Mesothelial cell of epicardium (in vitro differentiated cells): ENCODE measurements around the gene SLC25A11. TPM values are rescaled to one million over a fixed set of nuclear protein-coding genes. Genes with fewer than 3 reads are reported as not detected.

ENCODE experiments used
- DNase-seq, 2 experiments: peaks; one replicate each; pipeline ENCODE4 v3.0.0; 2021; ENCODE audit warnings: low spot score in 2 of 2; ENCODE audit not compliant: unreplicated experiment in 2 of 2
- H3K27ac Mint-ChIP-seq: 2 replicates; pipeline ENCODE4 v1.8.0; 2021; ENCODE audit warnings: mixed read lengths
- H3K27me3 Mint-ChIP-seq: 2 replicates; pipeline ENCODE4 v1.8.0; 2021; ENCODE audit warnings: low read depth, mixed read lengths
- H3K36me3 Mint-ChIP-seq: 2 replicates; pipeline ENCODE4 v1.8.0; 2021; ENCODE audit warnings: mixed read lengths
- H3K4me1 Mint-ChIP-seq: 2 replicates; pipeline ENCODE4 v1.8.0; 2021; ENCODE audit warnings: mixed read lengths
- H3K4me3 Mint-ChIP-seq: 2 replicates; pipeline ENCODE4 v1.8.0; 2021; ENCODE audit warnings: mild to moderate bottlenecking, moderate library complexity, mixed read lengths
- H3K9me3 Mint-ChIP-seq: 2 replicates; pipeline ENCODE4 v1.8.0; 2021; ENCODE audit warnings: mixed read lengths
- total RNA-seq: library from RNA; stranded (reverse); gene quantifications from 3 replicates; pipeline ENCODE4 v1.2.1, GENCODE V29; 2021
- TF ChIP-seq, protein P1 (sequence below): fragments of 200-600 bp; sonication (generic); IDR thresholded peaks from one replicate; pipeline ENCODE4 v1.5.0; 2021; ENCODE audit warnings: antibody characterized with exemption; ENCODE audit not compliant: unreplicated experiment

Gene SLC25A11
- total RNA-seq, 1 donor from 2014 or later: 53.9 TPM

- Mint-ChIP-seq H3K9me3 (no peaks in the 10 kb centered on the region), H3K27me3 (no peaks in the 10 kb centered on the region), H3K36me3 (peaks cover 8% of the 10 kb centered on the region), H3K4me3 (no peak overlapping the region), H3K4me1 (peaks cover 13% of the 10 kb centered on the region), H3K27ac (no peak overlapping the region)
- TF ChIP-seq, protein P1, sequence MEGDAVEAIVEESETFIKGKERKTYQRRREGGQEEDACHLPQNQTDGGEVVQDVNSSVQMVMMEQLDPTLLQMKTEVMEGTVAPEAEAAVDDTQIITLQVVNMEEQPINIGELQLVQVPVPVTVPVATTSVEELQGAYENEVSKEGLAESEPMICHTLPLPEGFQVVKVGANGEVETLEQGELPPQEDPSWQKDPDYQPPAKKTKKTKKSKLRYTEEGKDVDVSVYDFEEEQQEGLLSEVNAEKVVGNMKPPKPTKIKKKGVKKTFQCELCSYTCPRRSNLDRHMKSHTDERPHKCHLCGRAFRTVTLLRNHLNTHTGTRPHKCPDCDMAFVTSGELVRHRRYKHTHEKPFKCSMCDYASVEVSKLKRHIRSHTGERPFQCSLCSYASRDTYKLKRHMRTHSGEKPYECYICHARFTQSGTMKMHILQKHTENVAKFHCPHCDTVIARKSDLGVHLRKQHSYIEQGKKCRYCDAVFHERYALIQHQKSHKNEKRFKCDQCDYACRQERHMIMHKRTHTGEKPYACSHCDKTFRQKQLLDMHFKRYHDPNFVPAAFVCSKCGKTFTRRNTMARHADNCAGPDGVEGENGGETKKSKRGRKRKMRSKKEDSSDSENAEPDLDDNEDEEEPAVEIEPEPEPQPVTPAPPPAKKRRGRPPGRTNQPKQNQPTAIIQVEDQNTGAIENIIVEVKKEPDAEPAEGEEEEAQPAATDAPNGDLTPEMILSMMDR: no peak
- no peak for DNase-seq
Observed at GRCh38 chr17:4901648-4902344, 38.0 kb downstream of the SLC25A11 start.

GRCh38 chr17:4901108-4901647, 38.7 kb downstream of the SLC25A11 start:
- Mint-ChIP-seq H3K4me3 (no peak overlapping the region), H3K4me1 (peaks cover 13% of the 10 kb centered on the region), H3K36me3 (peaks cover 8% of the 10 kb centered on the region), H3K27me3 (no peaks in the 10 kb centered on the region), H3K9me3 (no peaks in the 10 kb centered on the region), H3K27ac (no peak overlapping the region)
- TF ChIP-seq, protein P1: no peak
- DNase-seq: no peak

GRCh38 chr17:4900231-4901107, 39.4 kb downstream of the SLC25A11 start:
- peak overlapping the region; percentile 69 for H3K4me3 Mint-ChIP-seq
- H3K27ac Mint-ChIP-seq: no peak overlapping the region
- peaks cover 13% of the 10 kb centered on the region for H3K4me1 Mint-ChIP-seq
- H3K36me3 Mint-ChIP-seq: peaks cover 10% of the 10 kb centered on the region
- H3K27me3 Mint-ChIP-seq: no peaks in the 10 kb centered on the region
- no peak for DNase-seq
- TF ChIP-seq, protein P1: no peak
- no peaks in the 10 kb centered on the region for H3K9me3 Mint-ChIP-seq

GRCh38 chr17:4899341-4900230, 40.3 kb downstream of the SLC25A11 start, which contains the start of gene C17orf107:
Gene C17orf107, plus strand, starts transcription at chr17:4899536. Its CDS starts 227 bp downstream, at chr17:4899763.
- Mint-ChIP-seq H3K9me3 (no peaks in the 10 kb centered on the region), H3K27me3 (no peaks in the 10 kb centered on the region), H3K27ac (peak within 1 kb of the TSS; percentile 84), H3K36me3 (peaks cover 12% of the 10 kb centered on the region), H3K4me3 (peak within 1 kb of the TSS; percentile 69), H3K4me1 (peaks cover 13% of the 10 kb centered on the region)
- TF ChIP-seq, protein P1: no peak
- peak; percentile 69 for DNase-seq

DNA sequence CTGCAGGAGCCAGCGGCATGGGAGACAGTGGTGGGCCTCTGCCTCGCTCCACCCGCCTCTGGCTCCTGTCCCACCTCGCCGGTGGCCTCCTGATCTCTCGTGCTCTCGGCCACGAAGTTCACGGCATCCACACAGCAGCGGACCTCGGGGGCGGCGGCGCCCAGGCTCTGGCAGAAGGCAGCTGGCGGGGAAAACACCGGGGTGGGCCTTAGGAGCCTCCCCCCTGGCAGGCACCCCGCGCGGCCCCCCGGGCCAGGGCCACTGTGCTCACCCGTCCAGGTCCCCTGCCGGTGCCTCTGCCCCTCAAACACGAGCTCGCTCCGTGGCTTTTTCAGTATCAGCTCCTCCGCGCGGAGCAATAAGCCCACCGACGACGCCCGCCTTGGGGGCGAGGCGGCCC, 40.9 kb downstream of the SLC25A11 start:
- Mint-ChIP-seq H3K9me3 (no peaks in the 10 kb centered on the region), H3K27ac (no peak overlapping the region), H3K27me3 (no peaks in the 10 kb centered on the region), H3K4me1 (peaks cover 13% of the 10 kb centered on the region), H3K4me3 (peak overlapping the region; percentile 59), H3K36me3 (peaks cover 12% of the 10 kb centered on the region)
- DNase-seq: no peak
- TF ChIP-seq, protein P1: no peak
